Endothelial cell of umbilical vein (primary cell): ENCODE data around the gene HAT1. TPM values are rescaled to one million over a fixed set of nuclear protein-coding genes. Genes with fewer than 3 reads are reported as not detected.

Experiments used
- BruUV-seq: library from RNA; stranded (reverse); fragments of 400-500 nt; replicated peaks from 2 replicates; lab custom pipeline; 2021; lab: Mats Ljungman, UMichigan
- CTCF ChIA-PET: fragments of 300-600, 350-600 bp; sonication (Branson Sonifier 250); formaldehyde crosslinking; loops from one replicate; lab custom pipeline; 2021; ENCODE audit warnings: antibody characterized with exemption, inconsistent platforms; lab: Charles Lee
- POLR2A ChIA-PET: fragments of 300-600, 350-600 bp; sonication (Branson Sonifier 250); formaldehyde crosslinking; loops from one replicate; lab custom pipeline; 2021; ENCODE audit warnings: antibody characterized with exemption, inconsistent platforms; lab: Charles Lee
- DNase-seq: peaks from one replicate; pipeline ENCODE4 v3.0.0-alpha.2; 2011; ENCODE audit warnings: low read depth, low spot score
- FAIRE-seq: peaks from 2 replicates; lab custom pipeline; 2011; peaks lifted over from hg19 to GRCh38; lab: Jason Lieb, UNC
- H2AFZ ChIP-seq: 2 replicates; pipeline ENCODE4 v1.6.0; 2012; ENCODE audit warnings: low read depth, low read length, control low read depth, inconsistent platforms
- H3K27ac ChIP-seq: 2 replicates; pipeline ENCODE4 v1.5.1; 2011; ENCODE audit warnings: low read depth, mild to moderate bottlenecking, control low read depth, low read length, moderate library complexity; ENCODE audit not compliant: insufficient read depth
- H3K27me3 ChIP-seq, 2 experiments: 2 replicates each; pipeline versions ENCODE4 v1.6.0 to v1.6.1; 2011; ENCODE audit warnings: low read length in 2 of 2, mixed read lengths in 1 of 2; ENCODE audit not compliant: control insufficient read depth in 2 of 2, insufficient read depth in 2 of 2
- H3K36me3 ChIP-seq, 2 experiments: 2 replicates in 1 of 2; 3 replicates in 1 of 2; pipeline ENCODE4 v1.5.1; 2011; ENCODE audit warnings: low read length in 2 of 2, mild to moderate bottlenecking in 1 of 2, moderate library complexity in 1 of 2; ENCODE audit not compliant: control insufficient read depth in 2 of 2, insufficient read depth in 2 of 2; ENCODE audit errors: extremely low read depth in 1 of 2
- H3K4me1 ChIP-seq: 3 replicates; pipeline ENCODE4 v1.5.1; 2011; ENCODE audit warnings: mild to moderate bottlenecking, low read length; ENCODE audit not compliant: control insufficient read depth, insufficient read depth; ENCODE audit errors: extremely low read depth
- H3K4me2 ChIP-seq: 2 replicates; pipeline ENCODE4 v1.6.1; 2011; ENCODE audit warnings: low read length, control low read depth, mixed read lengths; ENCODE audit not compliant: insufficient read depth
- H3K4me3 ChIP-seq, 3 experiments: fragments of 200-600 bp in 1 of 3; sonication (generic), shearing (Covaris generic) in 1 of 3; replicated peaks in 1 of 3; 2 replicates each; pipeline ENCODE4 v1.5.1; 2011 to 2016; ENCODE audit warnings: control low read depth in 3 of 3, low read length in 3 of 3, mild to moderate bottlenecking in 2 of 3, inconsistent platforms in 1 of 3, low read depth in 1 of 3, moderate library complexity in 1 of 3; ENCODE audit not compliant: insufficient read depth in 1 of 3
- H3K79me2 ChIP-seq: 2 replicates; pipeline ENCODE4 v1.6.0; 2012; ENCODE audit warnings: low read length, inconsistent platforms; ENCODE audit not compliant: control insufficient read depth, insufficient read depth
- H3K9ac ChIP-seq: replicated peaks from 2 replicates; pipeline ENCODE3; 2011; ENCODE audit warnings: low read length, control low read depth; ENCODE audit not compliant: insufficient read depth; ENCODE audit errors: extremely low read depth
- H3K9me1 ChIP-seq: replicated peaks from 3 replicates; pipeline ENCODE4 v1.6.0; 2011; ENCODE audit warnings: mild to moderate bottlenecking, low read length; ENCODE audit not compliant: control insufficient read depth, insufficient read depth; ENCODE audit errors: extremely low read depth
- H3K9me3 ChIP-seq: replicated peaks from 2 replicates; pipeline ENCODE4 v1.5.1; 2012; ENCODE audit warnings: low read length, inconsistent platforms; ENCODE audit not compliant: control insufficient read depth, insufficient read depth
- H4K20me1 ChIP-seq: replicated peaks from 2 replicates; pipeline ENCODE3; 2011; ENCODE audit warnings: mild to moderate bottlenecking, low read length; ENCODE audit not compliant: control insufficient read depth, insufficient read depth; ENCODE audit errors: extremely low read depth
- EZH2 ChIP-seq: IDR thresholded peaks from 2 replicates; pipeline ENCODE4 v1.6.1; 2012; ENCODE audit warnings: borderline replicate concordance, low read depth, mild to moderate bottlenecking, moderate library complexity, low read length, inconsistent platforms; ENCODE audit not compliant: severe bottlenecking
- FOS ChIP-seq: IDR thresholded peaks from 2 replicates; pipeline ENCODE4 v1.6.1; 2011; ENCODE audit warnings: mild to moderate bottlenecking, low read length, moderate library complexity, borderline replicate concordance; ENCODE audit not compliant: insufficient read depth
- GATA2 ChIP-seq: IDR thresholded peaks from 2 replicates; pipeline ENCODE4 v1.7.0; 2011; ENCODE audit warnings: low read depth, mild to moderate bottlenecking, moderate library complexity, mixed read lengths, low read length; ENCODE audit not compliant: insufficient read length, insufficient read depth
- JUN ChIP-seq: IDR thresholded peaks from 2 replicates; pipeline ENCODE4 v1.6.1; 2011; ENCODE audit warnings: borderline replicate concordance, low read depth; ENCODE audit not compliant: insufficient read length, insufficient read depth
- MYC ChIP-seq: IDR thresholded peaks from one replicate; pipeline ENCODE4 v1.6.1; 2011; ENCODE audit warnings: mild to moderate bottlenecking, low read depth, low read length
- POLR2A ChIP-seq: IDR thresholded peaks from 2 replicates; pipeline ENCODE4 v1.6.1; 2012; ENCODE audit warnings: low read depth, mild to moderate bottlenecking, control low read depth, low read length
- POLR2AphosphoS5 ChIP-seq: IDR thresholded peaks from 2 replicates; pipeline ENCODE4 v1.6.1; 2012; ENCODE audit warnings: low read depth, mild to moderate bottlenecking, control low read depth, low read length, moderate library complexity; ENCODE audit not compliant: insufficient read depth
- dilution Hi-C: fragments of 300-500 bp; cut with MboI; formaldehyde crosslinking; loops from one replicate; pipeline ENCODE4 v1.15.0; 2019; ENCODE audit warnings: low sequenced_read_pairs; ENCODE audit not compliant: extremely low pct_ligation_motif_present
- intact Hi-C: fragments of 100-400 bp; cut with micrococcal nuclease; formaldehyde crosslinking; loops from one replicate; pipeline ENCODE4 v1.10.0; 2022
- polyA plus RNA-seq, 4 experiments: library from polyadenylated mRNA; depleted of rRNA in 3 of 4; stranded (reverse) in 3 of 4; unstranded in 1 of 4; fragments of >200 nt; gene quantifications; 2 replicates each; pipeline versions ENCODE4 v1.2.1 to v1.2.3, GENCODE V29; 2011 to 2012; ENCODE audit warnings: missing spikeins in 1 of 4
- total RNA-seq: library from RNA; stranded (reverse); gene quantifications from 2 replicates; pipeline ENCODE4 v1.2.3, GENCODE V29; 2021
- TF ChIP-seq, protein P1 (sequence below): IDR thresholded peaks from 2 replicates; pipeline ENCODE4 v1.6.1; 2011; ENCODE audit not compliant: insufficient read depth, insufficient read length
- TF ChIP-seq, protein P2 (sequence below), 2 donors: IDR thresholded peaks; 1 replicate in 1 of 2; 2 replicates in 1 of 2; pipeline ENCODE4 v1.5.1; 2011; ENCODE audit warnings: low read length in 2 of 2, mild to moderate bottlenecking in 2 of 2, moderate library complexity in 2 of 2, control low read depth in 1 of 2, inconsistent platforms in 1 of 2, low read depth in 1 of 2; ENCODE audit not compliant: insufficient read depth in 1 of 2; ENCODE audit errors: extremely low read depth in 1 of 2

The HAT1 gene
- total and polyA plus RNA-seq, 2 donors (not counting 3 experiments of a cell fraction or from before 2014, with no cell fraction given): 27.4 to 50.3 TPM

DNA sequence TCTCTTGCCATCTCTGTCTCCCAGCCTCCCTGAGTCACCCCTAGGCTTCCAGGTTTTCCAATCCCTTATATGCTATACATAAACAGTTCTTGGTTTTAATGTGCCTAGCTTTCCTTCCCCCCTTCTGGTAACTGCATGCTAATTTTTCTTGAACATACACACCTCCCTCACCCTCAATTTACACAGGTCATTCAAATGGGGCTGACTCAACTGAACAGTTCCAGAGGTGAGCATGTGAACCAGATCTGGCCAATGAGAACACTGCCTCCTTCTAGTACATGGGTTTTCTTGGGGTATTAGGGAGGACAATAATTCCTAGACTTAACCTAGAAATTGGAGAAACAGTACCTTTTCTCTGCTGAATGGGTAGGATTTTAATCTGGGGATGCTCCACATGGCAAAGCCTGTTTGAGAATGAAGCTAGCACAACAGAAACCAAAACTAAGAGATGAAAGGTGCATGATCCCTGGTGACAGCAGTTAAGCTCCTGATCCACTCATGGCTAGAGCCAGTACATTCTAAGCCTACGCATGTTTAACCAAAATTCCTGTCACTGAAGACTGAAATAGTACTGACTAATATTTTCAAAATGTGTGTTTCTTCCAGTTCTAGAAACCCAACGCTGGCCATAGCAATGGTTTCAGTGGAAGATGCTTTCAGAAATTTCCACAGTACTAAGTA, 40.0 kb upstream of the HAT1 start:
- H2AFZ ChIP-seq: no peak overlapping the region
- ChIA-PET CTCF (interaction anchor here (1.5 kb wide), 1 partner anchor 17 kb away, joined by 4 read pairs; no protein-coding TSS in a partner anchor), POLR2A (no interaction called here)

More for the DNA sequence above, 40.0 kb upstream of the HAT1 start:
- no peaks in the 10 kb centered on the region for H3K27me3 ChIP-seq
- no peak overlapping the region for H3K9ac ChIP-seq
- FAIRE-seq: no peak
- no peak overlapping the region for H3K4me2 ChIP-seq
- dilution Hi-C loops (no loop called here), intact Hi-C loops (no loop called here)
- no peaks in the 10 kb centered on the region for H4K20me1 ChIP-seq
- H3K36me3 ChIP-seq: no peaks in the 10 kb centered on the region
- no peaks in the 10 kb centered on the region for H3K9me3 ChIP-seq
- H3K9me1 ChIP-seq: no peaks in the 10 kb centered on the region
- no TSS peak for BruUV-seq
- DNase-seq: no peak
- no peak overlapping the region for H3K27ac ChIP-seq
- H3K4me3 ChIP-seq: no peak overlapping the region
- no peak for TF ChIP-seq GATA2
- no peak for TF ChIP-seq FOS
- TF ChIP-seq, protein P1, sequence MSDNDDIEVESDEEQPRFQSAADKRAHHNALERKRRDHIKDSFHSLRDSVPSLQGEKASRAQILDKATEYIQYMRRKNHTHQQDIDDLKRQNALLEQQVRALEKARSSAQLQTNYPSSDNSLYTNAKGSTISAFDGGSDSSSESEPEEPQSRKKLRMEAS: no peak
- no peak for TF ChIP-seq EZH2
- TF ChIP-seq POLR2AphosphoS5: no peak
- no peak for TF ChIP-seq MYC
- TF ChIP-seq, protein P2, sequence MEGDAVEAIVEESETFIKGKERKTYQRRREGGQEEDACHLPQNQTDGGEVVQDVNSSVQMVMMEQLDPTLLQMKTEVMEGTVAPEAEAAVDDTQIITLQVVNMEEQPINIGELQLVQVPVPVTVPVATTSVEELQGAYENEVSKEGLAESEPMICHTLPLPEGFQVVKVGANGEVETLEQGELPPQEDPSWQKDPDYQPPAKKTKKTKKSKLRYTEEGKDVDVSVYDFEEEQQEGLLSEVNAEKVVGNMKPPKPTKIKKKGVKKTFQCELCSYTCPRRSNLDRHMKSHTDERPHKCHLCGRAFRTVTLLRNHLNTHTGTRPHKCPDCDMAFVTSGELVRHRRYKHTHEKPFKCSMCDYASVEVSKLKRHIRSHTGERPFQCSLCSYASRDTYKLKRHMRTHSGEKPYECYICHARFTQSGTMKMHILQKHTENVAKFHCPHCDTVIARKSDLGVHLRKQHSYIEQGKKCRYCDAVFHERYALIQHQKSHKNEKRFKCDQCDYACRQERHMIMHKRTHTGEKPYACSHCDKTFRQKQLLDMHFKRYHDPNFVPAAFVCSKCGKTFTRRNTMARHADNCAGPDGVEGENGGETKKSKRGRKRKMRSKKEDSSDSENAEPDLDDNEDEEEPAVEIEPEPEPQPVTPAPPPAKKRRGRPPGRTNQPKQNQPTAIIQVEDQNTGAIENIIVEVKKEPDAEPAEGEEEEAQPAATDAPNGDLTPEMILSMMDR (IDR thresholded peaks at IDR 0.05; ENCODE audit: extremely low read depth in 1 of 2, insufficient read depth in 1 of 2, low read depth in 1 of 2, low read length in 2 of 2): no peak
- TF ChIP-seq JUN: no peak
- TF ChIP-seq POLR2A: no peak
- no peaks in the 10 kb centered on the region for H3K4me1 ChIP-seq
- H3K79me2 ChIP-seq: no peaks in the 10 kb centered on the region
